GM19467 (cell line): ENCODE measurements around the gene LBHD2.

Experiments
- ATAC-seq: cut with Tn5 transposase; IDR thresholded peaks from one replicate; pipeline ENCODE4 v1.9.1; 2021; ENCODE audit warnings: mild to moderate bottlenecking, moderate library complexity; ENCODE audit not compliant: unreplicated experiment

LBHD2 gene

GRCh38 chr14:103067231-103067954 lies 16.6 kb upstream of the LBHD2 start:
- no peak for ATAC-seq

- ATAC-seq = no peak
Measured at GRCh38 chr14:103068351-103069073, 15.5 kb upstream of the LBHD2 start.

- ATAC-seq = no peak
Measured at GRCh38 chr14:103070263-103070885, 13.6 kb upstream of the LBHD2 start.

GRCh38 chr14:103070971-103071542 lies 13.0 kb upstream of the LBHD2 start:
- ATAC-seq = no peak

GRCh38 chr14:103071544-103072251 lies 12.3 kb upstream of the LBHD2 start:
- no peak for ATAC-seq

- ATAC-seq = no peak
Measured at GRCh38 chr14:103072595-103073366, 11.2 kb upstream of the LBHD2 start.

GRCh38 chr14:103073367-103073875 lies 10.6 kb upstream of the LBHD2 start:
- no peak for ATAC-seq

- no peak for ATAC-seq
Measured at GRCh38 chr14:103073876-103074728, 9.9 kb upstream of the LBHD2 start.

- ATAC-seq = no peak
Measured at GRCh38 chr14:103074729-103075367, 9.2 kb upstream of the LBHD2 start.

GRCh38 chr14:103078420-103078749 lies 5.6 kb upstream of the LBHD2 start:
- ATAC-seq = no peak

- ATAC-seq = no peak
Measured at GRCh38 chr14:103078860-103079587, 5.0 kb upstream of the LBHD2 start.

- ATAC-seq = no peak
Measured at GRCh38 chr14:103081951-103082350, 2.1 kb upstream of the LBHD2 start.

- ATAC-seq = no peak
Measured at GRCh38 chr14:103085106-103086091, 1.4 kb downstream of the LBHD2 start.

- no peak for ATAC-seq
Measured at GRCh38 chr14:103086771-103087342, 2.8 kb downstream of the LBHD2 start.

- no peak for ATAC-seq
Measured at GRCh38 chr14:103087343-103087835, 3.4 kb downstream of the LBHD2 start.

GRCh38 chr14:103088921-103089320 lies 4.9 kb downstream of the LBHD2 start:
- no peak for ATAC-seq
